HepG2 (cell line): Measurements from ENCODE around the gene ALDH16A1. TPM values are rescaled to one million over a fixed set of nuclear protein-coding genes. Genes with fewer than 3 reads are reported as not detected.

Experiments used
- AHR ChIP-seq: IDR thresholded peaks from 2 replicates; pipeline ENCODE4 v1.6.1; 2018; ENCODE audit warnings: missing genetic modification reagents, missing compliant biosample characterization
- ARID4A ChIP-seq: sonication (generic); formaldehyde crosslinking; IDR thresholded peaks from 2 replicates; pipeline ENCODE4 v1.5.0; 2020; ENCODE audit warnings: mild to moderate bottlenecking, missing genetic modification reagents, borderline replicate concordance
- ELF1 ChIP-seq: sonication (generic); formaldehyde crosslinking; IDR thresholded peaks from 2 replicates; pipeline ENCODE4 v1.4.0; 2020; ENCODE audit warnings: missing genetic modification reagents
- GATA4 ChIP-seq: sonication (generic); IDR thresholded peaks from 2 replicates; pipeline ENCODE4 v1.6.1; 2016; ENCODE audit warnings: antibody characterized with exemption, low read depth, borderline replicate concordance
- GATAD1 ChIP-seq: IDR thresholded peaks from 2 replicates; pipeline ENCODE4 v1.6.1; 2016; ENCODE audit warnings: missing genetic modification reagents, missing compliant biosample characterization
- HOXA7 ChIP-seq: sonication (generic); formaldehyde crosslinking; IDR thresholded peaks from 2 replicates; pipeline ENCODE4 v1.8.1; 2022; ENCODE audit warnings: mild to moderate bottlenecking, missing genetic modification reagents, moderate library complexity
- IKZF4 ChIP-seq: sonication (generic); formaldehyde crosslinking; IDR thresholded peaks from 2 replicates; pipeline ENCODE4 v1.5.1; 2020; ENCODE audit warnings: borderline replicate concordance, mild to moderate bottlenecking, low read depth, missing genetic modification reagents; ENCODE audit errors: not compliant biosample characterization
- RBM39 ChIP-seq: fragments of 200-400 bp; formaldehyde crosslinking; IDR thresholded peaks from one replicate; pipeline ENCODE4 v1.6.1; 2018; ENCODE audit warnings: antibody characterized with exemption, mild to moderate bottlenecking, low read depth, low read length; ENCODE audit not compliant: poor library complexity, severe bottlenecking
- SMAD9 ChIP-seq: sonication (generic); formaldehyde crosslinking; IDR thresholded peaks from 2 replicates; pipeline ENCODE4 v1.5.1; 2020; ENCODE audit warnings: mild to moderate bottlenecking, missing genetic modification reagents
- ZBTB14 ChIP-seq: sonication (generic); formaldehyde crosslinking; IDR thresholded peaks from 2 replicates; pipeline ENCODE4 v1.4.0; 2020; ENCODE audit warnings: missing genetic modification reagents
- ZBTB7A ChIP-seq: sonication (generic); formaldehyde crosslinking; IDR thresholded peaks from 2 replicates; pipeline ENCODE4 v1.8.0; 2022; ENCODE audit warnings: mild to moderate bottlenecking, missing genetic modification reagents
- ZGPAT ChIP-seq: IDR thresholded peaks from 2 replicates; pipeline ENCODE4 v1.6.1; 2016; ENCODE audit warnings: mild to moderate bottlenecking
- ZMYM4 ChIP-seq: sonication (generic); formaldehyde crosslinking; IDR thresholded peaks from 2 replicates; pipeline ENCODE4 v1.8.1; 2023; ENCODE audit warnings: mild to moderate bottlenecking, missing genetic modification reagents
- ZNF207 ChIP-seq: fragments of 450-650 bp; IDR thresholded peaks from 2 replicates; pipeline ENCODE4 v1.6.1; 2016; ENCODE audit warnings: antibody characterized with exemption, borderline replicate concordance
- ZNF280B ChIP-seq: sonication (generic); formaldehyde crosslinking; IDR thresholded peaks from 2 replicates; pipeline ENCODE4 v1.5.0; 2020; ENCODE audit warnings: missing genetic modification reagents, mild to moderate bottlenecking, borderline replicate concordance
- ZNF574 ChIP-seq: sonication (generic); formaldehyde crosslinking; IDR thresholded peaks from 2 replicates; pipeline ENCODE4 v1.4.0; 2020; ENCODE audit warnings: missing genetic modification reagents
- ZSCAN22 ChIP-seq: sonication (generic); formaldehyde crosslinking; IDR thresholded peaks from 2 replicates; pipeline ENCODE4 v1.4.0; 2020; ENCODE audit warnings: mild to moderate bottlenecking, missing genetic modification reagents
- polyA plus RNA-seq, 8 experiments: library from polyadenylated mRNA; depleted of rRNA in 3 of 8; stranded (reverse) in 7 of 8; unstranded in 1 of 8; fragments of >200 nt; fragmentation: Illumina TruSeq in 4 of 8; extraction: Trizol in 4 of 8; gene quantifications; 2 replicates each; pipeline versions ENCODE4 v1.2.1 to v1.2.3, GENCODE V29; 2011 to 2016; ENCODE audit warnings: low read depth in 4 of 8, missing spikeins in 1 of 8, mixed read lengths in 1 of 8; ENCODE audit not compliant: insufficient read depth in 1 of 8
- total RNA-seq, 5 experiments: library from RNA; depleted of rRNA; stranded (reverse); fragments of >200 nt; fragmentation: Illumina TruSeq; extraction: Trizol; gene quantifications; 2 replicates each; pipeline ENCODE4 v1.2.3, GENCODE V29; 2016; ENCODE audit warnings: low read depth in 1 of 5

Gene ALDH16A1
- total and polyA plus RNA-seq, 2 of the 13 experiments (the other 11 are each of a cell fraction or from before 2014, with no cell fraction given) = 8.4 to 34.9 TPM

- TF ChIP-seq ARID4A (CRISPR knock-in tag) (no peak), IKZF4 (CRISPR knock-in tag) (no peak), ZGPAT (CRISPR knock-in tag) (no peak), SMAD9 (no peak), ZBTB7A (CRISPR knock-in tag) (no peak), ZNF207 (no peak), ZSCAN22 (CRISPR knock-in tag) (peak; percentile 100), ZNF574 (peak; percentile 74), GATAD1 (CRISPR knock-in tag) (no peak), GATA4 (no peak), HOXA7 (CRISPR knock-in tag) (no peak), ZBTB14 (no peak), AHR (CRISPR knock-in tag) (no peak), RBM39 (peak; percentile 63), ELF1 (CRISPR knock-in tag) (no peak), ZNF280B (CRISPR knock-in tag) (no peak), ZMYM4 (CRISPR knock-in tag) (no peak)
These were observed 23.2 kb downstream of the ALDH16A1 start (continued) for GRCh38 chr19:49475995-49476880.
